RWPE1 (cell line): ENCODE results near the gene AMT.

ENCODE experiments used
- CTCF ChIA-PET: fragments of 350-600 bp; sonication (Branson Sonifier 250); formaldehyde crosslinking; extraction: SDS; loops from one replicate; lab custom pipeline; 2021; lab: Yijun Ruan, JAX
- POLR2A ChIA-PET: fragments of 400-600 bp; formaldehyde crosslinking; extraction: SDS; loops from one replicate; lab custom pipeline; 2020; ENCODE audit warnings: antibody characterized with exemption; ENCODE audit not compliant: low non-redundant PET; lab: Yijun Ruan, JAX
- DNase-seq: peaks from one replicate; pipeline ENCODE4 v3.0.0; 2012; ENCODE audit warnings: low spot score
- H3K27ac ChIP-seq: fragments of 450-650 bp; 2 replicates; pipeline ENCODE4 v1.5.1; 2017
- TF ChIP-seq, protein P1 (sequence below): fragments of 450-650 bp; conservative IDR thresholded peaks from 2 replicates; pipeline ENCODE4 v1.5.1; 2017; ENCODE audit warnings: low read depth, mild to moderate bottlenecking

The AMT gene

DNA sequence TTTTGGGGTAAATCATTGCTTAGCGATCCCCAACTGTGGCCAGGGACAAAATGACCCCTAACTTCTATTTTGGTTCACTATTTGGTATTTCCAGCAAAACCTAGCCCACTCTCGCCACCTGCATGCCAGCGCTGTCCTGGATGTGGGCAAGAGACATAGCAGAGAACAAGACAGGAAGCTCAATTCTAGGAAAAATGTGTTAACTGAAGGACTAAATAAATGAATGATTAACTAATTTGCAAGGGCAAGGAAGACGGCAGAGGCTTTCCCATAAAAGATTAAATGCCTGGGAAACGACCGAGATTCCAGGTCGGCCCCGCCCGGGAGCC, 6.4 kb upstream of the AMT start:
- no peak for DNase-seq
- POLR2A ChIA-PET, result no interaction called here
- H3K27ac ChIP-seq, result peak overlapping the region; percentile 92
- TF ChIP-seq, protein P1, sequence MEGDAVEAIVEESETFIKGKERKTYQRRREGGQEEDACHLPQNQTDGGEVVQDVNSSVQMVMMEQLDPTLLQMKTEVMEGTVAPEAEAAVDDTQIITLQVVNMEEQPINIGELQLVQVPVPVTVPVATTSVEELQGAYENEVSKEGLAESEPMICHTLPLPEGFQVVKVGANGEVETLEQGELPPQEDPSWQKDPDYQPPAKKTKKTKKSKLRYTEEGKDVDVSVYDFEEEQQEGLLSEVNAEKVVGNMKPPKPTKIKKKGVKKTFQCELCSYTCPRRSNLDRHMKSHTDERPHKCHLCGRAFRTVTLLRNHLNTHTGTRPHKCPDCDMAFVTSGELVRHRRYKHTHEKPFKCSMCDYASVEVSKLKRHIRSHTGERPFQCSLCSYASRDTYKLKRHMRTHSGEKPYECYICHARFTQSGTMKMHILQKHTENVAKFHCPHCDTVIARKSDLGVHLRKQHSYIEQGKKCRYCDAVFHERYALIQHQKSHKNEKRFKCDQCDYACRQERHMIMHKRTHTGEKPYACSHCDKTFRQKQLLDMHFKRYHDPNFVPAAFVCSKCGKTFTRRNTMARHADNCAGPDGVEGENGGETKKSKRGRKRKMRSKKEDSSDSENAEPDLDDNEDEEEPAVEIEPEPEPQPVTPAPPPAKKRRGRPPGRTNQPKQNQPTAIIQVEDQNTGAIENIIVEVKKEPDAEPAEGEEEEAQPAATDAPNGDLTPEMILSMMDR, result no peak
- CTCF ChIA-PET, result interaction anchor here (0.7 kb wide), 1 partner anchor 1209 kb away, joined by 6 read pairs; no protein-coding TSS in a partner anchor

DNA sequence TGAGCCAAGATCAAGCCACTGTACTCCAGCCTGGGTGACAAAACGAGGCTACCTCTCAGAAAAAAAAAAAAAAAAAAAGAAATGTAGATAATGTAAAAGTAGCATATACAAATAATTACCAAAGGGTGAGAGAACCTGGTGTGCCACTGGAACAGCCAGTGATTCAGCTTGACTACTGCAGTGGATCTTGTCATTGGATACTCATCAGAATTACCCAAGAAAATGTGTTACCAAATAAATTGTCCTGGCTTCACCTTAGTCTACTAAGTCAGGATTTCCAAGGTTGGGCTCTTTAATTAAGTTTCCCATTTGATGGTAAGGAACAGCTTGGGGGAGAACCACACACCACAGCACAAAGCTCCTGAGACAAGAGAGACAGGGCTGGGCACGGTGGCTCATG, 5.3 kb upstream of the AMT start:
- CTCF ChIA-PET, result no interaction called here
- POLR2A ChIA-PET, result no interaction called here
- no peak for DNase-seq

DNA sequence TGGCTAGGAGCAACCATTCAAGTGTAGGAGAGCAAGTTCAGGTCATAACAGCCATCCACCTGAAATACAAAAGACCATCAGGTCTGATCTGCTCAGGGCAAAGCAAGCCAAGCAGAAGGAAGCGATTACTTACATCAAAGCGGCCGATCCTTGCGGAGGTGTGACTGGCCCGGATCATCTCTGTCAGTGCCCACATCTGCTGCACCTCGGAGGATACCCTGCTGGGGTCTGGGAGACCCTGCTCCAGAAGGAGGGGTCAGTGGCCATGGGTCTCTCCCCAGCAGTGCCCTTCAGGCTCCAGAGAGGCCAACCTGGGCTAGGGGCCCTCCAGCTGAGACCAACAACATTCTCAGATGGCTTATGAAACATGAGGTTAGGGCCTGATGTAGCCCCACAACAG, 2.5 kb upstream of the AMT start:
- no peak for DNase-seq
- TF ChIP-seq, protein P1, result no peak
- POLR2A ChIA-PET, result interaction anchor here (0.5 kb wide), 1 partner anchor 339 kb away, joined by 4 read pairs; no protein-coding TSS in a partner anchor
- H3K27ac ChIP-seq, result peak overlapping the region; percentile 96
- CTCF ChIA-PET, result no interaction called here

More for the DNA sequence above, 5.3 kb upstream of the AMT start:
- TF ChIP-seq, protein P1, result no peak
- peak overlapping the region; percentile 92 for H3K27ac ChIP-seq

DNA sequence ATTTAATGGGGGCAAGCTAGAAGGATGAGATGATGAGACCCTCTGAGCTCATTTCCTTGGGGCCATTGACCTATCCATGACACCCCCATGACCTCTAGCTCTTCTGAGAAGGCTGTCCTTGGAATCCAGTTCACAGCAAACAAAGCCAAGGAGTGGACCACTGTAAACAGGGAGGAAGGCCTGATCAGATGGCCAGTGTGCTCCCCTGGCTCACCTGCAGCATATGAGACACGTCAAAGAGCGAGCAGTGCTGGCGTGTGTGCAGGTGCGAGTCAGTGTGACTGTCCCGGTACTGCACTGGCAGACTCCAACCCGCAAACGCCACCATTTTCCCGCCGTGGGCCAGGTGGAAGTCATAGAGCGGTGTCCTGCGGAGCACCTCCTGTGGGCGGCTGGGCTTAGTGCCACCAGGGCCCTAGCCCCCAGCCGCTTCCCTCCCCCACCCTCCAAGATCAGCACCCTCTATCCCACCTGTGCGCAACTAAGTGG, 339 bp downstream of the AMT start:
- DNase-seq, result no peak
- ChIA-PET POLR2A (no interaction called here), CTCF (no interaction called here)
- H3K27ac ChIP-seq, result peak overlapping the region; percentile 96
- TF ChIP-seq, protein P1, result no peak

DNA sequence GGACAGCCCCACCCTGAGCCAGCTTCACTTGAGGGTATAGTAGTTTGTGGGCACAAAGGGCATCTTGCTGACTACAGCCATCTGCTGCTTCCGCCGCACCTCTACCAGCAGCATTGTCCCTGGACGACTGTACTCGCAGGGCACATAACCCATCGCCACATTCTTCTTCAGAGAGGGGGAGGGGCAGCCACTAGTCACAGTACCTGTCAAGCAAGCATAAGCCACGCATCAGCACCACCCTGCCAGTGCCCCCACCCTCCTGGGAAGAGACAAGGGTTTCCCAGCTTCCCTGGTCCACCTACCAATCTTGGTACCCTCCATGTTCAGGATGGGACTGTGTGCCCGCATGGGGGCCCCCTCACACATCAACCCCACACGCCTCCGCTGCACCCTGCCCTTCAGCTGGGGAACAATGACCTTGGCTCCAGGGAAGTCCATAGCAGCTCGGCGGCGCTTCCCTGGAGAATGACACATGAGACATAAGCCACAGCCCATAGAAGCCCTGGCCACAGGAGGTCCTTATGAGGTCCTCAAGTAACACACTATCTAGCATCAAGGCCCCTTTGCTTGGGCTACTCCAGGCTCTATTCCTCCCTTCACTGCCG, 4.7 kb downstream of the AMT start:
- POLR2A ChIA-PET, result no interaction called here
- CTCF ChIA-PET, result no interaction called here
- H3K27ac ChIP-seq, result peak overlapping the region; percentile 96
- TF ChIP-seq, protein P1, result no peak
- no peak for DNase-seq

DNA sequence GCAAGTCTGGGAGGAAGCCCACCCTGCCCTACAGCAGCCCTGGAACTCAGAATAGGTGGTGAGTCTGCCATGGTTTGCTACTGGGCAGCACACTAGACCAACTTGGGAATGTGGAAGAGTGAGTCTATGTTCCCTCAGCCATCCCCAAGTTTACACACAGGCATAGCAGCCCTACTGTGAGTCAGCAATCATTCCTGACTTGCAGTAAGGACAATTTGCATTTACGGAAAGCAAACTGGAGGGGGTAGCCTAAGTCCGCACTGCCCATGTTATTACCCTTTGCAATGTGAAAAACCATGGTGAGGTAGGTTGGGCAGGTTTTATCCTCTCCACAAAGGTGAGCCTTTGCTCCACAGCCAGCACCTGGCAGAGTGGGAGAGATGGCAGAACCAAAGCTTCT, 5.4 kb downstream of the AMT start:
- POLR2A ChIA-PET, result no interaction called here
- TF ChIP-seq, protein P1, result no peak
- CTCF ChIA-PET, result no interaction called here
- peak overlapping the region; percentile 96 for H3K27ac ChIP-seq
- no peak for DNase-seq
